HG03469 (cell line): Measurements from ENCODE around the gene ZSCAN26.

Experiments
- ATAC-seq: cut with Tn5 transposase; IDR thresholded peaks from one replicate; pipeline ENCODE4 v1.9.1; 2021; ENCODE audit warnings: mild to moderate bottlenecking, moderate library complexity, moderate number of reproducible peaks; ENCODE audit not compliant: unreplicated experiment

The ZSCAN26 gene

DNA sequence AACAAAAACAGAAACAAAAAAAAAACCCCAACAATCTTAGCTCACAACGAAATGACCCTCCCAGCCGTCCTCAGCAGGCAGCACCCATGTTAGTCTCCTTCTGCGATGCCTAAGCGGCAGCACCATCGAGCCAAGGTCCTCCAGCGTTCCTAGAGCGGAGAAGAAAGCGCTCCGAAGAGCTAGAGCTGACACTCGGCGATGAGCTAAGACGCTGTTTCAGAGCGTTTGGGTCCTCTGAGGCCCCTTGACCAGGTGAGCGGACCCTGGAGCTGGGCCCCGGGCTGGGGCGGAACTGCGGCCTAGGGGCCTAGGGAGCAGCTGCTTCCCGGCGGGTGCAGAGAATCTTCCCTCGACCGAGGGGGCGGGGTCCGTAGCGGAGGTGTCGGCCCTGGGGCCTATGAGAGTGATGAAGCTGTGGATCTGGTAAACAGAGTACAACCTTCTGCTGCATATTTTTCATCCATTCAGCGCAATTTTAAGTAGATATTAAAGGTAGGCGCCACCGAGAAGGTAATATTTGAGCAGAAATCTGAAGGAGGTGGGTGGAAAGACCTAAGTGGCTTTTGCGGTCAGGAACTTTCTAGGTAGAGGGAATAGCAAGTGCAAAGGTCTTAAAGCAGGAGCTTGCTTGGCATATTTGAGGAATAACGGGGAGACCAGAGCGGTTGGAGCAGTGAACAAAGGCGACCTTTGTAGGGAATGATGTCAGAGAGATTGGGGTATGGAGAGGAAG, at the start of gene ZSCAN26:
ZSCAN26 (plus strand) TSS at position 182 of the 733 bp plus-strand sequence. CDS start 4,777 bp downstream, outside the sequence.
- ATAC-seq: peak; percentile 85

DNA sequence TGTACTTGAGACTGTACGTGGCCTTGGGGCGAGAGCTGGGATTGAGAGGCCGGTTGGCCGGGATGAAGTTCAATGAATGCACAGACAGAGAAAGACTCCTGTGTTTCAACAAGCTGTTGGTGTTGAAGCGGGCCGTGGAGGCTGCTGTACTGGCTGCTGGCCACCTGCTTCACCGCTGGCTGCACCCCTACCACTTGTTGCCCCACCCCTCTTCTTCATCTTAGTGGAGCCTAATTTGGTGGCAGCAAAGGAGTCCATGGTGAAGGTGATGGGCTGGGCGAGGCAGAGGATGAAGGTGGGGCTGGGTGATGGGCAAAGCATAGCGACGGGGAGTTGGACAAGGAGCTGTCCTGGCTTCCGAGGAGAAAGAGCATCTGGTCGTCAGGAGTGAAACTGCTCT, 49.1 kb upstream of the ZSCAN26 start:
- ATAC-seq: no peak

DNA sequence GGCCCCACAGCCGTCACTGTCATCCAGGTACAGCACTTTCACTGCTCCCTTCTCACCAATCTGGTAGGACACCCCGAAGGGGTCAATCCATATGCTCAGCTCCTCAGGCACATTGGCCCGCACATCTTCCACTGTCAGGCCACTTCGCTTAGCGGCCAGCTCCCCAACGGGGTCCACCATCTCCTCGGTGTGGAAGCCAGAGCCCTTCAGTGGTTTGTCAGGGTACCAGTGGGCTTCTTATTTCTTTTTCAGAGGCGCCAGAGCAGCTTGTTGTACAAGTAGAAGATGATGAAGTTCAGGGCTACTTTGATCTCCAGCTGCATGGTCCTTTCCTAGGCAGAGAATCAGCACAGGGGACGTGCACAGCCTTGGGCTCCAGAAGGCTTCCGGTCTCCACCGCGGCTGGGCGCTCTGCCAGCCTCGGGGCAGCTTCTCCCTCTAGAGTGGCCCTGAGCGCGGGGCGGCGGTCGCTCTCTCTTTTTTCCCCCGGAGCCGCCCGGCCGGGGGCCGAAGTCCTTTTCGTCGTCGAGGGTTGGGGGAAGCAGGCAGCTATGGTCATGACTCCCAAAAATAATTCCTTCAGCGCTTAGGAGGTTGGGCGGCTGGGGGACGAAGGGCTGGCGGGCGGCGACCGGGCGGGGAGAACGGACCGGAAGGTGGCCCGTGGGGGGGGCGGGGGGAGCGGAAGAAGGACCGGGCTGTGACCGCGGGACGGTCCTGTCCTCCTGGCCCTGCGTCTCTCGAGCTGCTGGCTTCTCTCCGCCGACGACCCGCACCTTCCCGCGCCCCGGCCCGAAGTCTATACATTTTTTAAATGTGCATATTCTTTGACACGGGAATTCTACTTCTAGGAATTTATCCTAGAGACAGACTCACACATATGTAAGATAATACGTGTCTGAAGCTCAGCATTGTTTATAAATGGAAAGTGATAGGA, 48.4 kb upstream of the ZSCAN26 start:
- no peak for ATAC-seq

DNA sequence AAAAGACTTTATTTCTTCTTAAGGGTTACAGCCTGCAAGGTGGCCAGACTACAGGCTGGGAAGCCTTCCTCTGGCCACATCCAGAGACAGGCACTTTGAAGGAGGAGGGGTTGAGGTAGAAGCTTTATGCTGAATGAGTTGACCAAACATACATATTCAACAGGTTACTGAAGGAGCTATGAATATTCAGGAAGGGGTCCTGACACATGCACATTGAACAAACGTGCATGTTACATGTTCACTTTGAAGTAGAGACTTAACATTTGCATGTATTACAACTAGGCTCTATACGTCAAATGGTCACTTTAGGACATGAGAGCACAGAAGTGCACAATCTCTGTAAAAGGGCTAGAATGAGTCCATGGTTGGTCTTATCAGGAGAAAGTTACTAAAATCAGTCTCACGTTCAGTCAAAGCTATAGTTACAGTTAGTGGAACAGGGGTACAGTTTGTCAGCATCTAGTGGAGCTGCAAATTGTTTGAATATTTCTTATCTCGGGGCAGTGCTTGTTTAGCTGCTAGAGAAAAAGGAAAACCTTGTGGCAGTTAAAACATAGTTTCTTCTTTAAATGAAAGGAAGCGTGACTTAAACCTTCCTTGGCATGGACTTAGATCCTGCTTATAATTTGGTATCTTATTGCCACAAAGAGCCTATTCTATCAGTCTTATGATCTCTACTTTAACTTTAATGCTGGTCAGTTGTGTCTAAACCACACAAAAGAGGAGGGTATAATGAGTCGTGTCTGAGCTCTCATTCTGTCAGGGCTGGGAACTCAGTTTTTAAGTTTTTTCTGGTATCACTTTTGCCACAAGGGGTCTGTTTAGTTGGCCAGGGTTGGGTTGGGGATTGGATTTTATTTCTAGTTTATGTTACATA, 46.4 kb upstream of the ZSCAN26 start:
- ATAC-seq: no peak

DNA sequence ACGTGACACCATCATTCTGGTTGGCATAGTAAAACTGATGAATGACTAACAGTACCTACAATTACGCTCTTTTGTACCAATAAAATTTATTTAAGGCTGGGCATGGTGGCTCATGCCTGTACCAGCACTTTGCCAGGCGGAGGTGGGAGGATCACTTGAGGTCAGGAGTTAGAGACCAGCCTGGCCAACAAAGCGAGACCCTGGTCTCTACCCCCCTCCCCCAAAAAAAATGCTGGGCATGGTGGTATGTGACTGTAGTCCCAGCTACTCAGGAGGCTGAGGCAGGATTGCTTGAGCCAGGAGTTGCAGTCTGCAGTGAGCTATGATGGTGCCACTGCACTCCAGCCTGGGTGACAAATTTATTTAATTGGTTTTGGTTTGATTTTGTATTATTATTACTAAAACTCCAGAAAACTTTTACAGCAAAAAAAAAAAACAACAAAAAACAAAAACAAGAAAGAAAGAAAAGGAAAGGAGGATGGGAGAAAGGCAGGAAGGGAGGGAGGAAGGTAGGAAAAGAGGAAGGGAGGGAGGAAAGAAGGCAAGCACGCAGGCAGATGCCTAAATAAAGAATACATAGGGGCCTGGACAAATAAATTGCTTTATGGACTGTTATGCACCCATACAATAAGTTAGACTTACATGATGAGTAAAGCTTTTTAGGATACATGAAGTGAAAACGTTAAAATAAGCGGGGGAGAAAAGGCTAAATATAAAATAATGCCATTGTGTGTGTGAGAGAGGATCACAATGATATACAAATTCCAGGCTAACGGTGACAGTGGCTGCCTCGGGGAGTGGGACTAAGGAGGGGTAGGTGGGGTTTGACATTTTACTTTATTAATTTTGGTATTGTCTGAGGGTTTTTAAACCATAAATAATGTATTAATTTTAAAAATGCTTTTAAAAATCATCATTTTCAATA, 42.5 kb upstream of the ZSCAN26 start:
- ATAC-seq: no peak

DNA sequence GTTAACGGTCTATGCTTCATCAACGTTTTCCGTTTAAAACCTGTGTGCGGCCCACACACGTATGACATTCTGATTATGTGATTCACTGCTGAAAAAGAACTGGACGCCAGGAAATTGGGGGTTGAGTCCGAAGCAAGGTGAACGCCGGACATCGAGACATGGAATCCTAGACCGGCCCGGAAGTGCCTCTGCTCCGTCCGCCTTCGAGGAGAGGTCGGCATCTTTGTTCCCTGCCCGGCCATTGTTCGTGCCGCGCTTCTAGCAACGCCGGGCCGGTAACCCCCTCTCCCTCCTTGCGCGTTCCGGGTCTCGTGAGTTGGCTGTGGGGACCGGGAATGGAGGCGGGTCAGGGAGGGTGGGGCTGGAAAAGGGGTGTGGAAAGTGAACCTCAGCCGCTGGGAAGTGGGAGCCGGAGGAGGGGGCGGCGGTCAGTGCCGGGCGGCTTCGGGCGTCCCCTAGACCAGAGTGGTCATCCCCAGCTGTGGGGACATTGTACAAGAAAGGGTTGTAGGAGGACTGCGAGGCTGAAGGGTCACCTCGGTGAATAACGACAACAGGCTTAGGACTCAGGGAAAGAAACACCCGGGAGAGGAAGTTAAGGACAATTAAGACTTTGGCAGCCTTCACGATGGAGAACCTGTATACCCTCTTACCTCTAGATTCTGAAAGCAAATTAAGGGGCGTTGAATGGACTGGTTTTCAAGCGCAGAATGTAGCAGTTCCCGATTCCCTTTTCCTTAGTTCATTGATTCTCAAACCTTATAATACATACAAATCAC, 41.7 kb upstream of the ZSCAN26 start, which contains the start of gene ZSCAN9:
ZSCAN9 (plus strand) TSS at position 220 of the 779 bp plus-strand sequence. CDS start 1,810 bp downstream, outside the sequence.
- ATAC-seq: no peak

DNA sequence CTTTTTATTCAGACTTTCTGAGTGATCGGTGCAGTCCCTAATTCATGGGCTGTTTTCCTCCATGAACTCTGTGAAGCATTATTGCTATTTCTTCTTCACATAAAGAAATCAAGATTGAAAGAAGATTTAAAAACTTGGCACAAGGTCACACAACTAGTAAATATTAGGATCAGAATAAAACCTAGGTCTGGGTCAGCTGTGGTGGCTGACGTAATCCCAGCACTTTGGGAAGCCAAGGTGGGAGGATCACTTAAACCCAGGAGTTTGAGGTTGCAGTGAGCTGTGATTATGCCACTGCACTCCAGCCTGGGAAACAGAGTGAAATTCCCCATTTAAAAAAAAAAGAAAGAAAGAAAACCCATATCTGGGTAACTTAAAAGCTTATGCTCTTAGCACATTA, 40.5 kb upstream of the ZSCAN26 start:
- no peak for ATAC-seq

DNA sequence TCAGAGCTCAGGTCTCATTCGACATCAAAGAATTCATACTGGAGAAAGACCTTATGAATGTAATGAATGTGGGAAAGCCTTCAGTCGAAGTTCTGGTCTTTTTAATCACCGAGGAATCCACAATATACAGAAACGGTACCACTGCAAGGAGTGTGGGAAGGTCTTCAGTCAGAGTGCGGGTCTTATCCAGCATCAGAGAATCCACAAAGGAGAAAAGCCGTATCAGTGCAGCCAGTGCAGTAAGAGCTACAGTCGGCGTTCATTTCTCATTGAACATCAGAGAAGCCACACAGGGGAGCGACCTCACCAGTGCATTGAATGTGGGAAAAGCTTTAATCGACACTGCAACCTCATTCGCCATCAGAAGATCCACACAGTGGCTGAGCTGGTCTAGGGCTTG, 34.2 kb upstream of the ZSCAN26 start:
- no peak for ATAC-seq

DNA sequence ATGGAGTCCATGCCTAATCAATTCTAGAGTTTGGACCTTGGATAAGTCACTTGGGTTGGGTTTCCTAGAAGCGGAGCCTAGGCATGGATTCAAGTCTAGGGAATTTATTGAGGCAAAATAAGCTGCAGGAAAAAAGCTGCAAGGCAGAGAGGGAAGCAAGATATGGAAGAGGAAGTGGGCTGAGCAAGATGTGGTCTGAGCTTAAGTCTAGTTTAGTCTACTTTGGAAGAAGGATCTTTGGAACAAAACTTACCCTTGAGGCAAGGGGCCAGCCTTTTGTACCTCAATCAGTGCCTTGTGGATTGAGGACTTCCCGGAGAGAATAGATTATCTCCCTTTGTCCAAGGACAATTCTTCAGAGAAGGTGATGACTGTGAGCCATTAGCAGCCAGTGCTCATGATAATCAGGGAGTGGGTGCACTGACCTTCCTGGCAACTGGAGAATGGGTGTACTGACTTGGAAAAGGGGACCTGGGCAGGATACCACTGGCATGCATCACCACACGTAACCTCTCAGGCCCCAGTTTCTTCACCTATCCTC, 31.0 kb upstream of the ZSCAN26 start:
- no peak for ATAC-seq

DNA sequence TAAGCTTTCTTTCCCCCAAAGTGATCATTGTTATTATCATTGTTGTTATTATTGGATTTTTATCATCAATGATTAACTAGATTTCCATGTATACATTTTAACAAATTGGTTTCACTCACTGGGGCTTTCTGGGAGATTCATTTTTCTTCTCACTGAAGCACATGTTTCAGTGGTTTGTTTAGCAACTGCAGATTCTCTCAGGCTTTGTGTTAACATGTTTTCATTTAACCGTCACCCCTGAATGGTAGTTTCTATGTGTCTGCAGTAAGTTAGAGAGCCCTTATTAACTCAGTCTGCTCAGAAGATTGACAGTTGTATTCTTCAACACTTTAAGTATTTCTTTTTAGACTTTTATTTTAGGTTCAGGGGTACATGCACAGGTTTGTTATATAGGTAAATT, 27.3 kb upstream of the ZSCAN26 start:
- ATAC-seq: no peak

DNA sequence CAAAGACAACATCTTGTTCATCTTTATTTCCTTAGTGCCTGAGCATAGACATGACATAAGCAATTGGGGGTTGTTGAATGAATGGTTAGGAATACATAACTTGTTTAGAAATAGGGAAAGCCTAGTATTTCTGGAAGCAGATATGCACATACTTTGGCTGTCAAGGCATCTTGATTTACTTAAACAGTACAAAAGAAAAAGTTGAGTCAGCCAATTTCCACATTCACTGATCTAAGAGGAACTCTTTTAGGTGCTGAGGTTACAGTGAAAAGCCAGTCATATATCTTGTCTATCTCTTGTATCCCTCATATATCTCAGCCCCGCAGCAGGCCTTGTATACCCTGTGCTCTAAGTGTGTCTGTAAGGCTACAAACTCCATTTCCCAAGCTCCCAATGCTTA, 26.5 kb upstream of the ZSCAN26 start:
- no peak for ATAC-seq

DNA sequence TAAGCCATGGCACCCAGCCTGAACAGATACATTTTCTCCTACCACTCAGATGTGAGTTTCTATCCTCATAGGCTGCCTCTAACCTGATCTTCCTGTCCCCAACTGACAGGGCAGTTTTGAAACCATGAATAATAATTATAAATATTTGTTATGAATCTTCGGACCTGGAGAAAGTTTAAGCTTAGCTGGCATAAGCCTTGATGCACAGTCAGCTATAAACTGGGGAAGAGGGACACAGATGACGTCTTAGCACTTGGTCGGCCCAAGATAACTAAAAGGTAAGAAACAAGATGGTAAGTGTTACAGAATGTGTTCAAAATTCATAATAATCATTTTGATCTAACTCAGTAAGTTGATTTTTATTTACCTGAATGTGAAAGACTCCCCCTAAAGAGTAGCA, 23.0 kb upstream of the ZSCAN26 start:
- no peak for ATAC-seq

DNA sequence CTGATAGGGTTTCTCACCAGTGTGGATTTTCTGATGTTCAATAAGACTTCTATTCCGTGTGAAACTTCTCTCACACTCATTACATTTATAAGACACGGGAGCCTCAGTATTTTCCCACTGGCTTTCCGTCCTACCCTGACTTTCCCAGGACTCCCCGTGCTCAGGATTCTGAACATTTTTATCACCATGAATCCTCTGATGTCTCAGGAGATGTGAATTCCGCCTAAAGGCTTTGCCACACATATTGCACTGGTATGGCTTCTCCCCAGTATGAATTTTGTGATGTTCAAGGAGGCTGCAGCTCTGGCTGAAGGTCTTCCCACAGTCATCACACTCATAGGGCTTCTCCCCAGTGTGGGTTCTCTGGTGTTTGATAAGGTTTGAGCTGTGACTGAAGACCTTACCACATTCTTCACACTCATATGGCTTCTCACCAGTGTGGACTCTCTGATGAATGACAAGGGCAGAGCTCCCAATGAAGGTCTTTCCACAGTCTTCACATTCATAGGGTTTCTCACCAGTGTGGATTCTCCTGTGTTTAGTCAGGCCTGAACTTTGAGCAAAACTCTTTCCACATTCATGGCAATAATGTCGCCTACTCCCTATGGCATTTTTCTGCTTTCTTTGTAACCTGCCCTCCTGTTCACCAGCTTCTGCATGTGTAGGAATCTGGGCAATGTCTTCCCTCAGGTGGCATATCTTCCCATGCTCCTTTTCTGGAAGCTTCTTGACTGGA, 21.6 kb upstream of the ZSCAN26 start:
- no peak for ATAC-seq

DNA sequence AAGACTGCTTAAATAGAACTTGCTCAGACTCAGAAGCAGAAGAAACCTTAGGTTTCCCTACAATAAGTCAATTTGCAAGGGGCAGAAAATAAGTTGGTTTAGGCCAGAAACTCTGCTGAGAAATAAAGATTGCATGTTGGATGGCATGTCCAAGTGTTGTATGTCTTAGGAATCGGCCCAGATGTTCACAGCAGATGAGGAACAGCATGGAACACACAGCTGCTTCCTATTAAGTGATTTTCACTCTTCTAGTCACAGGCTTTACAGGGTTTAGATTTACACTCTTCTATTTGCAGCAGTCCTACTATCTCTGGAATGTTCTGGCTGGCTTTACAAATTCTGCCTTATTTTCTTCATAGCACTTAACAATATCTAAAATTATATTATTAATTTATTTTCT, 18.0 kb upstream of the ZSCAN26 start:
- no peak for ATAC-seq

DNA sequence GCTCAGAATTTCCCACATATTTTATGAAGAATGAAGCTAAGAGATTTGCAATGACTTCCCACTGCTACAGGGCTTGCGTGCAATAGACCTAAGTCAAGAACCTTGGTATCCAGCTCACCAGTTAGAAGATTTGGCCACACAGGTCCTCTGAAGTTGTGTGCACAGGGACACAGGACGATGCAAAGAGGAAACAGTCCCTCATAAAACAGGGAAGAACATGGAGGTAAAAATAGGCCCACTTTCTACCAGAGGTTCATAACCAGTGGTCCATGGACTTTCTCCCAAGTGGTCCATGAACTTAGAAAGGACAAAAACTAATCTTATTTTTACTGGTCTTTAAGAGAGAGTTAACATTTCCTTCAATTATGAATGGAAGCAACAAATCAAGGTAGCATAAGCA, 16.2 kb upstream of the ZSCAN26 start:
- ATAC-seq: no peak

DNA sequence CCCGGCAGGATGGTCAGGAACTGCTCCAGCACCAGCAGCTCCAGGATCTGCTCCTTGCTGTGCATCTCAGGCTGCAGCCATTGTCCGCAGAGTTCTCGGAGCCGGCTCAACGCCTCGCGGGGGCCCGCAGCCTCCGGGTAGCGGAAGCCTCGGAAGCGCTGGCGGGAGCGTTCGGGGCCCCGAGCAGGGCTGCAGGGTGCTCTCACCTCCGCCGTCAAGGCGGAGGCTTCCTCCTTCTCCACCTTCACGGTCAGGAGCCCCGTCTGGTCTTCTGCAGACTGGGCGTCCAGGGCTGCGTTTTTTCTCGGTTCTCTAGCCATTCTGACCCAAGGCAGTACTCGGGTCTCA, 15.3 kb upstream of the ZSCAN26 start:
- ATAC-seq: peak; percentile 12

DNA sequence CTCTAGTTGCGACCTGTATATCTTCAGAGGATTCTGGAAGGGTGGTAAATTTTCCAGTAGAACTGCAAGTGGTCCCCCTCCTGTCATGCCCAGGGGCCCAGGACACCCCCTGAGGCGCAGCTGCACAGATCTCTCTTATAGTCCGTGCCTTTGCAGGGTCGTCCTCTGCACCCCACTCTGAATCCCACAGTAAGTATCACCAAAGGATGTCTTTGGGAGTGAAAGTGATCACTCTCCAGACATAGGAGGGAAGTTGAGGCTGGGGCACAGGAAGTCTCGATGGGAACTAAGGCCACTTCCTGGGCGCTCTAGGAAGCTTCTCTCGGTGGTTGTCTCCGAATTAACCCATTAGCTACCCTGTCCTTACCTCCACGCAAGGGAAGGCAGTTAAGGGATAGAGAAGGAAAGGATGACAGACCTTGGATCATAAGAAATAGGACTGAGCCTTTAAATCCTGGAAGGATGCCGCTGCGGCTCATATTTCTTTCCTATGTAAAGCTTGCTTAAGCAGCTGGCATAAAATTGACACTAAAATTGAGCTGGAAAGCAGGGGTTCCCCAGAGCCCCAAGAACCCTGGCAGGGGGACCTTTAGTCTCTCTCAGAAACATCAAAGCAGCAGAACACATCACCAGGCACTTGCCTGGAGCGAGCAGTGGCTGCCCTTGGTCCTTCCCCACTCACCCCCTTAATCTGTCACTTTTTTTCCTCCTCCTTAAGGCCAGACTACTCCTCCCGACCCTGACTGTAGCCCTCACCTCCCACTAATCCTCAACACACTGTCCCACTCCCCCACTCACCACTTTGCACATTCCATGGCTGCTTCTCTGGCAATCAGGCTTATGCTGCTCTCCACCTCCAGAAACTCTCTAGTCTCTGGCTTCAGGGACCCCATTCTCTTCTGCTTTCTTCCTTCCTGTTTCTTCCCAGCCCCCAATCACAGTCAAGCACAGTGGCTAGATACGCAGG, 14.7 kb upstream of the ZSCAN26 start, which contains the start of gene ZKSCAN4:
ZKSCAN4 (minus strand) TSS at position 261 of the 967 bp plus-strand sequence. CDS start 289 bp downstream, outside the sequence.
- ATAC-seq: peak; percentile 65
